Activated T-helper 2 cell treated with anti-CD3 and anti-CD28 coated beads, Interferon-gamma antibody, Interleukin-2, Interleukin-4, amounts not matched to agents 10 μg/mL and 5 μg/mL and 100 μg/mL, durations not matched to agents 14 hours and 24 hours and 36 hours (primary cell): ENCODE measurements around the gene SFRP4. TPM values are rescaled to one million over a fixed set of nuclear protein-coding genes. Genes with fewer than 3 reads are reported as not detected.

Experiments used
- DNase-seq: peaks from one replicate; pipeline ENCODE4 v3.0.0; 2021; ENCODE audit warnings: low spot score
- H3K27ac Mint-ChIP-seq: one replicate; pipeline ENCODE4 v1.8.0; 2021; ENCODE audit warnings: mixed read lengths
- H3K27me3 Mint-ChIP-seq: one replicate; pipeline ENCODE4 v1.8.0; 2021; ENCODE audit warnings: low read depth, mixed read lengths
- H3K36me3 Mint-ChIP-seq: one replicate; pipeline ENCODE4 v1.8.0; 2021; ENCODE audit warnings: low read depth, mixed read lengths
- H3K4me1 Mint-ChIP-seq: one replicate; pipeline ENCODE4 v1.8.0; 2021; ENCODE audit warnings: low read depth, mixed read lengths
- H3K4me3 Mint-ChIP-seq: one replicate; pipeline ENCODE4 v1.8.0; 2021; ENCODE audit warnings: low read depth, mild to moderate bottlenecking, moderate library complexity, mixed read lengths
- H3K9me3 Mint-ChIP-seq: one replicate; pipeline ENCODE4 v1.8.0; 2021; ENCODE audit warnings: mixed read lengths
- intact Hi-C: fragments of 100-400 bp; cut with micrococcal nuclease; formaldehyde crosslinking; loops from one replicate; pipeline ENCODE4 v1.15.1; 2023
- total RNA-seq: library from RNA; stranded (reverse); gene quantifications from 2 replicates; pipeline ENCODE4 v1.2.3, GENCODE V29; 2022

Gene SFRP4
- total RNA-seq, 1 donor from 2014 or later = not detected

GRCh38 chr7:37943905-37944736, 27.5 kb upstream of the SFRP4 start:
- Mint-ChIP-seq H3K36me3 (no peaks in the 10 kb centered on the region), H3K9me3 (no peaks in the 10 kb centered on the region), H3K27ac (no peak overlapping the region), H3K4me1 (no peaks in the 10 kb centered on the region), H3K4me3 (no peak overlapping the region), H3K27me3 (peaks cover 3% of the 10 kb centered on the region)
- intact Hi-C loops = no loop called here
- no peak for DNase-seq

- no peak overlapping the region for H3K4me3 Mint-ChIP-seq
- no peak overlapping the region for H3K27ac Mint-ChIP-seq
- no peak for DNase-seq
- peaks cover 3% of the 10 kb centered on the region for H3K27me3 Mint-ChIP-seq
- no peaks in the 10 kb centered on the region for H3K4me1 Mint-ChIP-seq
- intact Hi-C loops = no loop called here
- no peaks in the 10 kb centered on the region for H3K9me3 Mint-ChIP-seq
- no peaks in the 10 kb centered on the region for H3K36me3 Mint-ChIP-seq
Observed at GRCh38 chr7:37942934-37943610, 26.5 kb upstream of the SFRP4 start.

- Mint-ChIP-seq H3K27me3 (no peaks in the 10 kb centered on the region), H3K9me3 (no peaks in the 10 kb centered on the region), H3K36me3 (no peaks in the 10 kb centered on the region), H3K27ac (no peak overlapping the region), H3K4me3 (no peak overlapping the region), H3K4me1 (no peaks in the 10 kb centered on the region)
- intact Hi-C loops = no loop called here
- DNase-seq = no peak
Observed at GRCh38 chr7:37933018-37933566, 16.5 kb upstream of the SFRP4 start.

GRCh38 chr7:37932543-37932942, 15.9 kb upstream of the SFRP4 start:
- intact Hi-C loops = no loop called here
- Mint-ChIP-seq H3K27ac (no peak overlapping the region), H3K27me3 (no peaks in the 10 kb centered on the region), H3K36me3 (no peaks in the 10 kb centered on the region), H3K9me3 (no peaks in the 10 kb centered on the region), H3K4me3 (no peak overlapping the region), H3K4me1 (no peaks in the 10 kb centered on the region)
- DNase-seq = no peak

- Mint-ChIP-seq H3K4me1 (no peaks in the 10 kb centered on the region), H3K36me3 (no peaks in the 10 kb centered on the region), H3K9me3 (no peaks in the 10 kb centered on the region), H3K27ac (no peak overlapping the region), H3K27me3 (no peaks in the 10 kb centered on the region), H3K4me3 (no peak overlapping the region)
- no peak for DNase-seq
- intact Hi-C loops = no loop called here
Observed at GRCh38 chr7:37930226-37930948, 13.8 kb upstream of the SFRP4 start.

- Mint-ChIP-seq H3K4me3 (no peak overlapping the region), H3K27me3 (no peaks in the 10 kb centered on the region), H3K36me3 (no peaks in the 10 kb centered on the region), H3K27ac (no peak overlapping the region), H3K9me3 (no peaks in the 10 kb centered on the region), H3K4me1 (no peaks in the 10 kb centered on the region)
- intact Hi-C loops = no loop called here
- DNase-seq = no peak
Observed at GRCh38 chr7:37928878-37929277, 12.3 kb upstream of the SFRP4 start.

- Mint-ChIP-seq H3K27ac (no peak overlapping the region), H3K9me3 (no peaks in the 10 kb centered on the region), H3K4me1 (no peaks in the 10 kb centered on the region), H3K36me3 (no peaks in the 10 kb centered on the region), H3K27me3 (peaks cover 4% of the 10 kb centered on the region), H3K4me3 (no peak overlapping the region)
- no peak for DNase-seq
- intact Hi-C loops = no loop called here
Observed at GRCh38 chr7:37927773-37928444, 11.3 kb upstream of the SFRP4 start.

- no peak overlapping the region for H3K4me3 Mint-ChIP-seq
- H3K4me1 Mint-ChIP-seq = peaks cover 2% of the 10 kb centered on the region
- H3K9me3 Mint-ChIP-seq = no peaks in the 10 kb centered on the region
- H3K36me3 Mint-ChIP-seq = no peaks in the 10 kb centered on the region
- H3K27ac Mint-ChIP-seq = no peak overlapping the region
- intact Hi-C loops = no loop called here
- DNase-seq = no peak
- H3K27me3 Mint-ChIP-seq = peaks cover 19% of the 10 kb centered on the region
Observed at GRCh38 chr7:37925620-37926019, 9.0 kb upstream of the SFRP4 start.

GRCh38 chr7:37924491-37925041, 7.9 kb upstream of the SFRP4 start:
- no peaks in the 10 kb centered on the region for H3K36me3 Mint-ChIP-seq
- H3K27ac Mint-ChIP-seq = no peak overlapping the region
- no peaks in the 10 kb centered on the region for H3K9me3 Mint-ChIP-seq
- no peak overlapping the region for H3K4me3 Mint-ChIP-seq
- peaks cover 6% of the 10 kb centered on the region for H3K4me1 Mint-ChIP-seq
- intact Hi-C loops = no loop called here
- DNase-seq = no peak
- H3K27me3 Mint-ChIP-seq = peaks cover 30% of the 10 kb centered on the region

GRCh38 chr7:37923996-37924395, 7.4 kb upstream of the SFRP4 start:
- intact Hi-C loops = no loop called here
- Mint-ChIP-seq H3K4me1 (peaks cover 6% of the 10 kb centered on the region), H3K9me3 (no peaks in the 10 kb centered on the region), H3K4me3 (no peak overlapping the region), H3K27me3 (peaks cover 35% of the 10 kb centered on the region), H3K27ac (no peak overlapping the region), H3K36me3 (no peaks in the 10 kb centered on the region)
- no peak for DNase-seq

- Mint-ChIP-seq H3K27ac (no peak overlapping the region), H3K9me3 (no peaks in the 10 kb centered on the region), H3K36me3 (no peaks in the 10 kb centered on the region), H3K4me3 (no peak overlapping the region), H3K27me3 (peaks cover 55% of the 10 kb centered on the region), H3K4me1 (peaks cover 12% of the 10 kb centered on the region)
- DNase-seq = no peak
- intact Hi-C loops = no loop called here
Observed at GRCh38 chr7:37921876-37922275, 5.3 kb upstream of the SFRP4 start.
